Stimulated activated CD4-positive, alpha-beta T cell treated with anti-CD3 and anti-CD28 coated beads, Interleukin-2, amount 100 ng/mL, for 48 hours (primary cell): ENCODE results near the gene RUNX1.
"Not testable (repeated sequence)": the region's sequence is repeated elsewhere in the genome, so short reads cannot be mapped to it uniquely, and the experiment has no call there.

Source experiments
- DNase-seq, 2 donors: peaks; one replicate each; pipeline ENCODE4 v3.0.0-alpha.2; 2020

Gene RUNX1

DNA sequence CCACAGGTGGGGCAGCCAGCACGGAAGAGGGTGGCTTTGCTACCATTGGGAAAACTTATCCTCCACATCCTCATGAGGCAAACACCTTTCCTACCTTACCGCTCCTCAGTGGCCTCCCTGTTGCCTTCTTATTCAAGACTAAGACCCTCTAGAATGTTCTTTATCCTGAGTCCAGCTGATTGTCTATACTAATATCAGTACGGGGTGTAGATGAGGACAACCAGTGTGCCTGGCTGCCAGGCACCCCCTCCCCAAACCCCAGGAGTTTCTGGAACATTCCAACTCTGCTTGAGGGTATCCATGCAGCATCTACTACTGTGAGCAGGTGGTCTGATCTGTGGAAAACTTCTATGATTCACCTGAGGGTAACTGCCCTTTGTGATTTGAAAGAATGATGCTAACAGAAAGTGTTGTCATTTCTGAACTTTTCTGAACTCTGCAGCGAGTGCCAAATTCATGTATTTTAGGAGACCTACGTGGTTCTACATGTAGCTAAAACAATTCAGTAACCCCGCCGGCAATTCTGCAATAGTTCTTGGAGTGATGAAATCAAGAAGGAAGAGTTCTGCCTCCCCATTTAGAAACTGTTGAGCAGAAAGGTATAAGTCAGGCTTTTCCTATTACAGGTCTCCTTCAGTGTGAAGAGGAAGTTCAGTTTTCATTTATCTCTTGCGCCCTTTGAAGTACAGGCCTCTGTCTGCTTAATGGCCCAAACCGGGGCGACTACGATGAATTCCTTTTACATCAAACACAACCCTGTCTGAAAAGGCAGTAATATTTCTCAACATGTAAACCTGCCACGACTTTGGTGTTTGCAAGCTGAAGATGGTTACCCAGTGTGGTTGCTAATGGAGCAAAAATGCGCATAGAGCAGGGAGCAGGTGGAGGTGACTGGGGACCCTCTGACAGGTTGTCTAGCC is 80.4 kb downstream of the RUNX1 start:
- DNase-seq = peak in 1 of 2 donors; percentile 39

DNA sequence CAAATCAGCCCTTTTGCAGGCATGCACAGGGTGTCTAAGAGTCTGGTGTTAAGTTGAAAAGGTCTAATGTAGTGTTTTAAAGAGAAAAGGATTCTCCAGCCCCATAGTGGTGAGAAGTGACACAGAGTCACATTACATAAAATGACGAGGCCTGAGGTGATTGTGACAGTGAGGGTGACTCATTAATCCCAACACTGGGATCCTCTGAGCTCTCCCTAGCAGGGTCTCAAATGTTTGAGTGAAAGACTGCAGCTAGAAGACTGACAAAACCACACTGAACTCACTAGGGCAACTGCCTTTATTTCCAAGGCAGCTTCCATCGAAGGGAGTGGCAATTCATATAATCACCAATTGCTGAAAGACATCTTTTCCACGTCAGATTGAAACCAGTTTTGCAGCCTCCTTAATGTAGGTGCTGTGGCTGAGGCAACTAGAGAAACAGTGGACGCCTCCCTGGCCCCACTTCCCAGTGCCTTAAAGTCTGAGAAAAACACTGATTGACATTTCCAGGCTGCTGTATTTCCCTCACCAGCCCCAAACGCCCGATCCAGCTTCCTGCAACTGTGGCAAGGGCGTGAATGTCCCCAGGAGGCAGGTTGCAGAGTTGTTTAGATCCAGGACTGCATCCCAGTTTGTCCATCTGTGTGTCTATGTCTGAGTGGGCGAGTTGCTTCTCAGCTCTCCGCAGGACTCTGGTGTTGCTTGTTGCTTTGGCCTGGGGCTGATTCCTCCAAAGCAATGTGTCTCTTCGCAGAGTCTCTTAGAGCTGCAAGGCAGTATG is 81.4 kb downstream of the RUNX1 start:
- no peak for DNase-seq

DNA sequence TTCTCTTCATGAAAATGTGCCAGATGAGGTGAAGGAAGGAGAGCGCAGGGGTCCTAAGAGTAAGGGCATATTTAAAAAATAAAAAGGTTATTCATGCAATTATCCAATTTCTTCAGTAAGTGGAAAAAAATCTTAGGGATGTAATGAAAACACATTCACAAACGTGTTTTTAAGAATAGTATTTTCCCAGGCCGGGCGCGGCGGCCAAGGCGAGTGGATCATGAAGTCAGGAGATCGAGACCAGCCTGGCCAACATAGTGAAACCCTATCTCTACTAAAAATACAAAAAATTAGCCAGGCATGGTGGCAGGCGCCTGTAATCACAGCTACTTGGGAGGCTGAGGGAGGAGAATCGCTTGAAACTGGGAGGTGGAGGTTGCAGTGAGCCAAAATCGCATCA is 82.2 kb downstream of the RUNX1 start:
- DNase-seq = not testable (repeated sequence)

DNA sequence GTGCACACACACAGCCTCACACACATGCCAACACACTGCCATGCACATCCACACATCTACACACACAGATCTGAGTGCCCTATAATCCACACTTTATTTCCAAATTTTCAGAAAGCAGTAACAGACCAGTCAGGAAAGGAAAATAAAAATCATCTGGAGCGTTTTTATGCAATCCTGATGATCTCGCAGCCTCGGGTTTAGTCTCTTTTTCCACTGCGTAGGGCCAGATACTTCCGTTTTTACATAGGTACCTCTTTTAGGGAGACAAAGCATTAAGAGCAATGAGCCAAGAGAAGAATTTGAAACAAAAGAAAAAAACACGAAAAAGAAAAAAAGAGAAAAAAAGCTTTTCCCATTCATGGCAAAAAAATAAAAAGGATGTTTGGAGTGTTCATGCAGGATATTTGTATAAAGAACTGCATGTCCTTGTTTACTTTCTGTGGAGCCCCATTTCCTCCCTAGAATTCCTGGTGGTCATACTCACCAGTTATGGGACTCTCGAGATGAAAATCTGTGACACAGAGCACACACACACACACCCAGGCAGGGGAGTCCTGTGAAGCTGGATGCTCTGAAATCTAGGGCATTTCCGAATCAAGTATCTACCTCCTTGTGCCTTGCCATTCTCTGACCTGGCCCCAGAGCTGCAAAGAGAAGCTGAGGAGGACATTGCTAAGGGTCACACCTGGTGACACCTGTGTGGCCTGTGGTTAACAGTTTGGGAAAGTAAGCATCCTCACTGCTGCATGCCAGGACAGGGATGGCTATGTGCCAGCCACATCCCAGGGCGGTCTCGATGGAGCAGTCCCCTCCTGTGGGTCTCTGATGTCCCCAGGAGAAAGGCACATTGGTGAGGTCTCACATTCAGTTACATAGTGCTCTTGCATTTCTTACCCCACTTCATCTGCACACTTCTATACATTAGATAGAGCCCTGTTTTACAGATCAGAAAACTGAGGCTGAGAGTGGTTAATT is 83.6 kb downstream of the RUNX1 start:
- DNase-seq = no peak

DNA sequence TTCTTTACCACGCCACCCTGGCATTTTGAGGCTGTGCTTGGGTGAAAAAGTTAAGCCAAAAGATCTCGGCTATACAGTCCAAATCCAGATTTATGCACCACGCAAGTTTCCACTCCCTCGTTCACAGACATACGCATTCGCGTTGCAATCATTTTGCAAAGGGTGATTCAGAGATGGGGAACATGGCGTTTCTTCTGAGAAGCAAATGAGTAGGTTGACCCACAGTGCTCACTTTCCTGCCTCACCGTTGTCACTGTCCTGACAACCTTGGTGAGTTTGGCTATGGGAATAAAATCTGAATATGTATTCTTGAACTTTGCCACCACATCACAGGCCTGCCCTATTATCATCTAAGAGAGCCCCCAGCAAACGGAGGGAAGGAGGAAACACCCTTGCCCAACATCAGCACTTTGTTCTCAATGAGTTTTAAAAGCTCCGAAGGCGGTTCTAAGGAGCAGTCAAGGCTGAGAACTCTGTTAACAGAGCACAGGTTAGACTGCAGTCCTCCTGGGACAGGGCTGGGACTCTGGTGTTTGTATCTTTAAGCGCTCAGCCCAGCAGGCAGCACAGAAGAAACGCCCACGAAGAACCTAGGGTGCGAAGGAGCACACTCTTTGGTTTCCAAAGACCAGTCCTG is 86.4 kb downstream of the RUNX1 start:
- DNase-seq = peak in 1 of 2 donors; percentile 29

DNA sequence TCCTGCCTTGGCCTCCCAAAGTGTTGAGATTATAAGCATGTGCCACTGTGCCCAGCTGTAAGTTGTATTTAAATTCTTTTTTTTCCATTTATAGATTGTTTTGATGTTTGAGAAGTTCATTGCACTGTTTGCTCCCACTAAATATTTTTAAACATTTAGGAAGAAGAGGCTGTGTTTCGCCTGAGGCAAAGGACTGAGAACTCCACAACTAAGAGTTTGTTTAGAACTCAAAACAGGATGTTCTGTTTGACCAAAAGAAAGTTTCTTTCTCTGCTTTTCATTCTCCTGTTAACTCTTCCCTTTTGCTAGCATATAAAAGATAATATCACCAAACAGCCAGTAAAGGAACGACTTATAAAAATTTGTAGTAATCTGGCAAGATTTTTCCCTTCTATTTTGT is 87.0 kb downstream of the RUNX1 start:
- DNase-seq = no peak

DNA sequence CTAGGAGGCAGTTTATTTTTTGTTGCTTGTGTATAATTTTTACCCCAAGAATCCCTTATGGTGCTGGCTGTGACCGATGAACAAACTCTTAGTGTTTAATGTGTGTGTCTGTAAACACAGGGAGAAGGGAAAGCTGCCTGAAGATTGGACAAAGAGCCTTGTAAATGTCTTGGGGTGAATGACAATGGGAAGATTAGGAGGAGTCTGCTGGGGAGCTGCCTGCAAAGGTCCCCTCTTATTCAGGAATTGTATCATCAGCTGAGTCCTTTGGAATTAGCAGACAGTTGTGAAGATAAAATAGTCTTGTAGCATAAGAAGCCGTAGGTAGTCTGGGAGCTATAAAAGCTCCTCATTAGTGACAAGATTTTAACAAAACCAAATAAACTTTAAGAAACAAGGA is 88.4 kb downstream of the RUNX1 start:
- no peak for DNase-seq

DNA sequence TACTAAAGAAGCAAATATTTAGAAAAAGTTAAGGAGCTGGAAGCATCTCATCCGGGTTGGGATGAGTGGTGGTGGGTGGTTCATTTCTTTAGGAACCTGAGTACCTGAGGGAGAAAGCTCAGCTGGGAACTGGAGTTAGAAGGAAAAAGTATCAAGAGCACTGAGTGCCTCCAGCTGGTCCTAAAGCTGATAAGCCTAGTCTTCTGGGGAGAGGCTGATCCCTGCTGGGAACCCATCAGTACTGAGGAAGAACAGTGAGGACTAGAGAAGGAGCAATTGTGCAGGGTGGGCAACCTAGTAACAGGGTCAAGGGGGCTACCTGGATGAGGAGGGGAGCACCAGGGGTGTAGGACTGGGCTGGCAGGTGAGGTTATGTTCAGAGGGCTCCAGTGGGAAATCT is 89.5 kb downstream of the RUNX1 start:
- DNase-seq = no peak

DNA sequence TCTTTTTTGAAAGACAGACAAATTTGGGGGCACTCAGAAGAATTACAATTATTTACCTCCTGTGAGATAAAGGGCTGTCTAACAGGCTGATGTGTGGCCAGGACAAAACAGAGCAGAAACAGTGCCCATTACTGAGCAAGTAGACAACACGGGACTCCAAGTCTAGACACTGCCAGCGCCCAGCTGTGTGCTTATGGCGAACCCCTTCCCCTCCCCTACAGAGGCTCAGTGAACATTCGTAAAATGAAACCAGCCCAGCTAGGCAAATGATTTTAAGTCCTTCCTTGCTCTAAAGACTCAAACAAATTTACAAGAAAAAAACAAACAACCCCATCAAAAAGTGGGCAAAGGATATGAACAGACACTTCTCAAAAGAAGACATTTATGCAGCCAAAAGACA is 91.1 kb downstream of the RUNX1 start:
- no peak for DNase-seq

DNA sequence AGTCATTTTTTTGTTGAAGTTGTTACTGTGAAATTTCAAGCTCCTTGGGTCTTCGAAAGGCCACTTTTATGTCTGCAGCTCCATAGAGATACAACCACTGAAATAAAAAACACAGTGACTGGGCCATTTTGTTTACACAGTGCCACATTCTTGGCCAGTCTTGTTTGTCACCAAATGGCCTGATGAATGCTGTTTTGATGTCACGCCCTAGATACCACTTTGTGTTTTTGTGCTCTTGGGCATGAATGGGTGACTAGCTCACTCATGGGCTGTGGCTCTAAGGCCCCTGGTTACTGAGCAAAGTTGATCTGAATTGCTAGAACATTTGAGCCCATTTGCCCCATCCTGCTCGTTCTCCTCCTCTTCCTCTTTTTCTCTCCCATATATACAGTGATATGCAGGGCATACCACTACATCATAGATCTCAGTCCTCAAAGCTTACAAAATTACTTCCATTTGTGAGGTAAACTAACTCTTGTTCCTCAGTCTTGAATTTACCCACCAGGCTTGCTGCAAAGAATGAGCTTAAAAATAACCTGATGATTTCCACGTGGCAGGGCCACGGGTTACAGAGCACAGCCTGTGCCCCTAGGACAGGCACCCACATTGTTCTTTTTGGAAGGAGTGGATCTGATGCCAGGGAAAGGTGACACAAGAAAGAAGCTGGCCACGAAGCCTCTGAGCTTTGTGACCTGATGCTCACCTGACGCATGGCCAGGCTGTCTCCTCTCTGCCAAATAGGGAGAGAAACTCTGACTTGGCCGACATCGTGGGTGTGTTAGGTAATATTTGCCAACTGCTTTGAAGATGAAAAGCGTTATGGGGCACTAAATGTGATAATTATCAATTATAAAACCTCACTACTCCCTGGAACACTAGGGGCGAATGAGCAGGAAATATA is 92.4 kb downstream of the RUNX1 start:
- no peak for DNase-seq

DNA sequence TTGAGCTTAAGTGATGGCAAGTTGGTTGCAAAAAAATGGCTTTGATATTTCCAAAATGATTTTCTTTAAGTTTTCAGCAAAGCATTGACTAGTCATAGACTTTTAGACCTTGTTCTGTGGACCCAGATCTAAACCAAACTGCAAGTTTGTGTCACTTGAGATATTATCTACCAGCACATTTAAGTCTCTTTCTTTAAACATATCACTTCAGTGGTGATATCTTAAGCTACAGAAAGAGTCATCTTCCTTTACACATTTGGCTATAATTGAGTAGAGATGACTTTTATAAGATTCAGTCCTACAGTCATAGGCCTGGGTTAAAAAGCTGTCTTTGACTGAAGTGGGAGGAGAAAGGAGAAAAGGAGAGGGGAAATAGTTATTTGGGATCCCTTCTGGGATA is 95.2 kb downstream of the RUNX1 start:
- DNase-seq = no peak

DNA sequence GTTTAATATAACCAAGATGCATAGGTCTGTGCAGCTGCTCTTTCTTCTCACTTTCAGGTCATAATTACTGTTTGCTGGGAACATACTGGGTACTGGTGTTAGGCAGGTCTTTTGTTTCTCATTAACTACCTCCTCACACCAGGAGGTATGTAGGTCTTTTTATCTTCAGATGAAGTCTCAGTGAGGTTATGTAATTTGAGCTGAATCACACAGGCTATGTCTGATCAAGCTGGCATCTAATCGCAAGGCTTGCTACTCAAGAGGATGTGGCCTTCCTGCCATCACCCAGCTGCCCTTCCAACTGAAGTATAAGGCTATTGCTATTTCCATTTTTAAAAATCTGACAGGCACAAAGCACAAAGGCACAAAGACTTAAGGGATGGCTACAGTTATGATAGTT is 96.4 kb downstream of the RUNX1 start:
- no peak for DNase-seq

DNA sequence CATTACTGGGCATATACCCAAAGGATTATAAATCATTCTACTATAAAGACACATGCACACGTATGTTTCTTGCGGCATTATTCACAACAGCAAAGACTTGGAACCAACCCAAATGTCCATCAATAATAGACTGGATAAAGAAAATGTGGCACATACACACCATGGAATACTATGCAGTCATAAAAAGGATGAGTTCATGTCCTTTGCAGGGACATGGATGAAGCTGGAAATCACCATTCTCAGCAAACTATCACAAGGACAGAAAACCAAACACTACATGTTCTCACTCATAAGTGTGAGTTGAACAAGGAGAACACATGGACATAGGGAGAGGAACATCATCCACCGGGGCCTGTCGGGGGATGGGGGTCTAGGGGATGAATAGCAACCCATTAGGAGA is 97.2 kb downstream of the RUNX1 start:
- DNase-seq = not testable (repeated sequence)

DNA sequence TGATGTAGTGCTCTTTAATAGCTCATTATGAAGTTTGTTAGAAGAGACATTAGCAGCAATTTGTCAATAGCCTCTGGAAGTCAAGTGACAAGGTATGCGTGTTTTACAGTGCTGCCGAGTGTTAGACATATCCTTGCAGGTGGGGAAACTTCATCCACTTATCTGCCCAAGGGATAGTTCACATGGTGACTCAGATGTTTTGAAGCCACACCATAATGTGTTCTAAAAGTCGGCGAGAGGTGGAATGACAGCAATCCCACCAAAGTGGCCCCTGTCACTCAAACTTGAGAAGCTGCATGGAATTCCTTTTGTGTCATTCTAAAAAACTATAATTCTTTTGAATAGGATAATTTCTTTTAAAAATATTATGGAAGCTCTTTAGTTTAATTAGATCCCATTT is 98.1 kb downstream of the RUNX1 start:
- no peak for DNase-seq

DNA sequence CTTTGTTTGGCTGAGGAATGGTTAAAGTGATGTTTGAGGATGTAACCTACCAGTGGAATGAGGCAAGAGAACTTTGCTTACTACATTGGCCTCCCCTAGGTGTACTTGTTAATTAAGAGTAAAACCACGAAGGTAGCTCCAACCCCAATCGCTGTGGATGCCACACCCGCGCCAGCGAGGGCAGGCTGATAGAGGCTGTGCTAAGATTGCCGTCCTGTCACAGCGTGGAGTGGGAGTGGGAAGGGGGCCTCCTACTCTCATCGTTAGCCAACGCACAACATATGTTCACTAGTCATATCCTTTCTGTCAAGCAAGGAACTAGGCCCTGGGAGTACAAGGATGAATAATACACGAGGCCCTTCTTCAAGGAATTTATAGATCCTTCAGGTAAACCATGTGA is 99.6 kb downstream of the RUNX1 start:
- no peak for DNase-seq

DNA sequence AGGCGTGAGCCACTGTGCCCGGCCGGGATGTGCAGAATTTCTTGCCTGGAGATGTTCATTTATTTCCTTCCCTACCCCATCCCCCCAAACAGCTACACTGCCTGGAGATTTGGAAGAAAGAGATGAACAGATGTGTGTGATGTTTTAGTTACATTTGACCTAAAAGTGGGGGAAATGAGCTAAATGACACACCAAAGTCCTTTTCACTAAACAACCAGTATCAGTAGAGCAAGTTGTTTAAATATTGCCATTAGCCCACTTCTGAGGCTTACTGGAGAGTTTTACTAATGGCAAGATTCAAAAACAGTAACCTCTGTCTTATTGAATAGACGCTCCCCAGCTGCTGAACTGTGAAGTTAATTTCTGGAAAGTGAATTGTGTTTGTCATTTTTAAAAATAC is 100.1 kb downstream of the RUNX1 start:
- DNase-seq = no peak

DNA sequence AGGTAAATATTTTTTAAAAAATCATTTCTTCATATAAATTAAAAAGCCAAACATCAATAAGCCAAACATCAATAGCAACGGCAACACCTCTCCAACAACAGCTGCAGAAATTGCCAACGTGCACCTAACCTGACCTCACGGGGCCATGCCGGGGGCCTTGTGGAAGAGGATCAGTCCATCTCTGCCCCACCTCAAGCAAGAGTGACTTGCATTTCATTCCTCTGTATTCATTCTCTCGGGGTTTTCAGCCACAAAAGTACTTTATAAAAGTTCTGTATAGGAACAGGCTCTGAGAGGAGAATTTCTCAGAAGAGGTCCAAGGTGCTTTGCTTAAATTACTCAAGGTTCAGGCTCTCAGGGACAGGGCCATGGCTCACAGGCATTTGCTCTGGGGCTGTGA is 100.9 kb downstream of the RUNX1 start:
- DNase-seq = no peak

DNA sequence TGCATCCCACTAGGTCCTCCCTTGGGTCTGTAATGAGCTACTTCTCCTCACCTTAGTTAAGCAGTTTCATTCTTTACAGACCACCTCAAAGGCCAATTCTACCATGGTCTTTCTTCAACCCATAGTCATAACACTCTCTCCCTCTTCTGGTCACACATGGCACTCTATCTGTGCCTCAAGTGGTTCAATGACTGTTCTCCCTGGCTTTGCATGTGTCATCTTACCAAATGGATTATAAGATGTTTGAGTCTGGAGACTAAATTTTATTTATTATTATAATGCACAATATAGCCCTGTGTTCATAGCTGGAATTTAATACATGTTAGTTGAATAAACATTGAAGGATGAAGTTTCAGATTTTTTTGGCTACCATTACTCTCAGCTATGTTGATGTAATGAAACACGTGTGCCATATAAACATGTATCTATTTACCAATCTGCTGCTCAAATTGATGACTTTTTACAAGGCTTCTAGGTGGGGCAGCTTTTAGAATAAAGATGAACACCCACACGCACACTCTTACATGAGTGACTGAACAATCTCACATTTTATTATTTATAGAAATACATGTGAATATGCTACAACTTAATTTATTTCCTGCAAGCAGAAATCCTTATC is 102.1 kb downstream of the RUNX1 start:
- no peak for DNase-seq

DNA sequence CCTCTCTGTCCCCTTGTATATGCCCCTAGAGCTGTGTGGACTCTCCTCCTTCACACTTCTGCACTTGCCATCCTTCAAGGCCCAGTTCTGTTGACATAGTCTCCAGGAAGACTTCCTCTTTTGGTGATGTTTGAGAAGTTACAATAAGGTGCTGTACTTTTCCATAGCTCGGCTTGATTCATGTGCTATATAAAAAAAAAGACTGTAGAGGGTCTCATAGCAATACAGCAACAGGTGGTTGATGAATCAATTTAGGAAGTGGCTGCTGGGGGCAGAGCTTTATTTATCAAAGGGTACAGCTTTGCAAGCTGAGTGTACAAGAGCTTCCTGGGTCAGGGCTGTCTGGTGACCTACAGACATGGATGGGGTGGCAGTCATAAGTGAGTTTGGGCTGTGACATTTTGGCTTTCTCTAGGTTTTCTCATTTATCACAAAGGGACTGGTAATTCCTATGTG is 102.7 kb downstream of the RUNX1 start:
- DNase-seq = no peak

DNA sequence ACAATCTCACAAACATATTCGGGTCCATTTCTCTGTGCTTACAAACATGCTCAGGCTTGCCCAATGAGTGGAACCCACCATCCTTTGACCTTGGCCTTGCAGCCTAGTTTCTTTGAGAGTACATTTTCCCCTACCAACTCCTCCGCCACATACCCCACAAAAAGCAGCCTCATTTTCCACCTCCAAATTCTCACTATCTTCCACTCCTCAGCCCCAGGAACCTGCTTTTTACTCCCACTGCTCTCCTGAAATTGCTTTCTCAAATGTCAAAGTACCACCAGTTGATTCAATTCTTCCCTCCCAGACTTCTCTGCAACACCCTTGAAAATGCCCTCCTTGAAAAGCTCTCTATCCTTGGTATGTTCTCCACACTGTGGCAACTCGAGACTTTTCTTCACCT is 103.8 kb downstream of the RUNX1 start:
- no peak for DNase-seq
